HG02588 (cell line): ENCODE results near the gene PCSK5.

ENCODE experiments used
- ATAC-seq: cut with Tn5 transposase; IDR thresholded peaks from one replicate; pipeline ENCODE4 v1.9.1; 2021; ENCODE audit warnings: mild to moderate bottlenecking, moderate library complexity; ENCODE audit not compliant: unreplicated experiment

The PCSK5 gene

GRCh38 chr9:75998096-75998780, 107.8 kb downstream of the PCSK5 start:
- ATAC-seq: no peak

- ATAC-seq: no peak
These were observed 111.0 kb downstream of the PCSK5 start for GRCh38 chr9:76001459-76001858.

- no peak for ATAC-seq
These were observed 112.6 kb downstream of the PCSK5 start for GRCh38 chr9:76003041-76003440.

- peak; percentile 82 for ATAC-seq
These were observed 114.1 kb downstream of the PCSK5 start for GRCh38 chr9:76004526-76004925.

- no peak for ATAC-seq
These were observed 117.5 kb downstream of the PCSK5 start for GRCh38 chr9:76007935-76008334.

- no peak for ATAC-seq
These were observed 123.3 kb downstream of the PCSK5 start for GRCh38 chr9:76013809-76014208.

- no peak for ATAC-seq
These were observed 127.8 kb downstream of the PCSK5 start for GRCh38 chr9:76018235-76018634.

- ATAC-seq: no peak
These were observed 128.3 kb downstream of the PCSK5 start for GRCh38 chr9:76018761-76019160.

GRCh38 chr9:76020652-76021051, 130.2 kb downstream of the PCSK5 start:
- ATAC-seq: no peak

- ATAC-seq: no peak
These were observed 131.8 kb downstream of the PCSK5 start for GRCh38 chr9:76022317-76022716.

- ATAC-seq: no peak
These were observed 133.3 kb downstream of the PCSK5 start for GRCh38 chr9:76023715-76024195.

GRCh38 chr9:76025286-76025685, 134.8 kb downstream of the PCSK5 start:
- no peak for ATAC-seq

GRCh38 chr9:76026796-76027195, 136.3 kb downstream of the PCSK5 start:
- ATAC-seq: no peak

- no peak for ATAC-seq
These were observed 136.9 kb downstream of the PCSK5 start for GRCh38 chr9:76027416-76027815.

GRCh38 chr9:76027861-76028260, 137.4 kb downstream of the PCSK5 start:
- ATAC-seq: no peak

GRCh38 chr9:76032038-76032796, 141.7 kb downstream of the PCSK5 start:
- ATAC-seq: no peak

- no peak for ATAC-seq
These were observed 142.4 kb downstream of the PCSK5 start for GRCh38 chr9:76032797-76033373.

- ATAC-seq: no peak
These were observed 143.6 kb downstream of the PCSK5 start for GRCh38 chr9:76034049-76034448.

GRCh38 chr9:76036762-76037161, 146.3 kb downstream of the PCSK5 start:
- no peak for ATAC-seq

- ATAC-seq: no peak
These were observed 147.2 kb downstream of the PCSK5 start for GRCh38 chr9:76037587-76038225.

- ATAC-seq: no peak
These were observed 148.0 kb downstream of the PCSK5 start for GRCh38 chr9:76038431-76038830.
